ENCODE data around the gene UCHL5. TPM values are rescaled to one million over a fixed set of nuclear protein-coding genes. Genes with fewer than 3 reads are reported as not detected.

Gene UCHL5
- 39.8 to 52.7 TPM (median 45.4 TPM) in 5 replicates for total RNA-seq (2022; extraction: Qiagen RNA extraction; ENCODE audit: low read depth)

DNA sequence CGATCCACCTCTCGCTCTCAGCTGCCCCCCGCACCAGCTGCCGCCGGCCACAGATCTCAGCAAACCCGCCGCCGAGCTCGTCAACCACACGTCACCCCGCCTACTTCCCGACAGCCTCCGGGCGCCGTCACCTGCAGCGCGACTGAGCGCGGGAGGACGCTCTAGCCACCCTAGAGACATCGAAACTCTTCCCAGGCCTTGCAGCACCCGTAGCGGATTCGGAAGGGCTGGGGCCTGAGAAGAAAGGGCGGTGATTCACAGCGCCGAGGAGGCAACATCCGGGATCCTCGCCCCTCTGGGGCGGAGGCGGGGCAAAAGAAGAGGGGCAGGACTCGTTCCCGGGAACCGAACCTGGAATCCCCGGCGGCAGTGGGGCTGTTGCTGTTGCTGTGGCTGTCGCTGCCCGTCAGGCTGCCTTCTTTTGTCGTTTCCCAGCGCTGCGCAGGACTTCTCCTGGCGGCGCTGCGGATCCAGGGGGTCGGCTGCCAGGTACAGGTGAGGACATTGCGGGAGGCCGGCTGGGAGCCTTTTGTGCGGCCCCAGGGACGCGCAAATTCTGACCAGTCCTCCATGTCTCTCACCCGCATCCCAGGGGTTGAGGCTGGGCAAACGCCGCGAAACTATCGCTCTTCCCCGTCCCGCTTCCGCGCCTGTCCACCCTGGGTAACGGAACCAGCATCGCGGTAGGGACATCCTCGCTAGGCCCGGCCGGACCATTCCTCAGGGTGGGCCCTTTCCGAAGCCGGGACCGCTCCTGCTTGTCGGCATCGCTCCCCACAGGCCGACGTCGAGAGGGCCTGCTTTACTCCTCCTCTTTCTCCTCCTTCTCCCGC lies at the start of gene UCHL5, which contains the start of gene RO60:
Gene UCHL5, minus strand, starts transcription at position 79 of the 833 bp plus-strand sequence. CDS start 100 bp downstream, outside the sequence.
Gene RO60, plus strand, starts transcription at position 331 of the 833 bp plus-strand sequence. CDS start 9,443 bp downstream, outside the sequence.

DNA sequence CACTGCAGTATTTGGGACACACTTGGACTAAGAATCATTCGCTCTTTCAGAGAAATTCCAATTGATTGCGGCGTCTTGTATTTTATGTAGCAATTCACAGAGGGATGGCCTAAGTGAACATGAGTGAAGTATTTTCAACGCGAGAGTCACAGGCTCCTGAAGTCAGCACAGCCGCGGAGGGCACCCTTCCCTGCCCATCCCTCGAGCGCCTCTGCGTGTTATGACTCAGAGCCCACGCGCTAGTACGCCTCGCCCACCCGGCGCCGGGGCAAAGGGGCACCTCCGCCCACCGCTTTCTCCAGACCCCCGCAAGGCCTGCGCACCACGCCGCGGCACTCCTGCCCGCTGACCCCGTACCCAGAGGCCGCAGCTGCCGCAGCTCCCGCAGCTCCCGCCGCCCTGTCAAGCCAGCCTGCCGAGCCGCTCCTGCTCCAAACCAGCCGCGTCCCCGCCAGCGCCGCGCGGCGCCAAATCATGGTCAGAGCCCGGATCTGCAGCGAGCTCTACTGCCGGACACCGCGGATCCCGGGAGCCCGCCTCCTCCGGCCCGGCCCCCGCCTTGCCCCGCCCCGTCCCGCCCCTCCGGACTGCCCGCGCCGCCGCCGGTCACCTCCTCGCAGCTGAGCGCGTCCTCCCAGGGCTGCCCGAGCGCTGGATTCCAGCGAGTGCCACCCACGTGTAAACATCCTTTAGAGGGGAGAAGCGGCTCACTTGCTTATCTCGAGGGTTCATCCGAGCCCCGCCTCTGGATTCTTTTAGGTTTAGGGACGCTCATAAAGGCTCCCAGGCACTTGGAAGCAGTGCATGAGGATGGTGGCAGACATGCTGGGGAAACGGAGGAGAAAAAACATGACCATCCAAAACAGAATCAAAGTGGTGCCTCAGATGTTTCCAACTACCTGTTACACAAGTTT lies 46.0 kb upstream of the UCHL5 start, which contains the start of gene GLRX2:
Gene GLRX2, minus strand, starts transcription at position 508 of the 914 bp plus-strand sequence. Its CDS starts 32 bp downstream, at position 476.

Other genes starting within 250 kb of the UCHL5 start
- 24.7 to 35.3 TPM (median 32.1 TPM) in 5 replicates for gene RO60, start 252 bp upstream of the UCHL5 start, total RNA-seq (2022; extraction: Qiagen RNA extraction; ENCODE audit: low read depth)
- 42.0 to 54.5 TPM (median 51.5 TPM) in 5 replicates for gene GLRX2, start 46.1 kb upstream of the UCHL5 start, total RNA-seq (2022; extraction: Qiagen RNA extraction; ENCODE audit: low read depth)
- 28.8 to 41.5 TPM (median 34.1 TPM) in 5 replicates for gene CDC73, start 62.7 kb upstream of the UCHL5 start, total RNA-seq (2022; extraction: Qiagen RNA extraction; ENCODE audit: low read depth)
- gene B3GALT2, start 127.3 kb upstream of the UCHL5 start, total RNA-seq (2022; extraction: Qiagen RNA extraction; ENCODE audit: low read depth) = not detected in 5 replicates